ENCODE measurements around the gene SEMA3B.
"Not testable (repeated sequence)": the region's sequence is repeated elsewhere in the genome, so short reads cannot be mapped to it uniquely, and the experiment has no call there.

SEMA3B gene

GRCh38 chr3:50294089-50294488 is 25.1 kb downstream of the SEMA3B start:
- DNase-seq (ENCODE audit: low spot score) = no peak

GRCh38 chr3:50294492-50295403 is 25.8 kb downstream of the SEMA3B start:
- DNase-seq (ENCODE audit: low spot score) = no peak

- no peak for DNase-seq (ENCODE audit: low spot score)
These were observed 26.8 kb downstream of the SEMA3B start for GRCh38 chr3:50295553-50296431.

- no peak for DNase-seq (ENCODE audit: low spot score)
These were observed 27.9 kb downstream of the SEMA3B start for GRCh38 chr3:50296721-50297383.

GRCh38 chr3:50297384-50297775 is 28.4 kb downstream of the SEMA3B start:
- no peak for DNase-seq (ENCODE audit: low spot score)

- DNase-seq (ENCODE audit: low spot score) = no peak
These were observed 29.2 kb downstream of the SEMA3B start for GRCh38 chr3:50297896-50298725.

- peak; percentile 100 for DNase-seq (ENCODE audit: low spot score)
These were observed 30.1 kb downstream of the SEMA3B start, which contains the start of the genes HYAL3 and NAA80 for GRCh38 chr3:50298836-50299637. Gene HYAL3 (minus strand): TSS chr3:50299405. CDS start chr3:50295602, 3,803 bp downstream. Gene NAA80 (minus strand): TSS chr3:50299405. CDS start chr3:50297463, 1,942 bp downstream.

GRCh38 chr3:50299638-50299928 is 30.6 kb downstream of the SEMA3B start:
- DNase-seq (ENCODE audit: low spot score) = no peak

- DNase-seq (ENCODE audit: low spot score) = peak; percentile 86
These were observed 31.2 kb downstream of the SEMA3B start for GRCh38 chr3:50299929-50300680.

GRCh38 chr3:50300681-50301254 is 31.8 kb downstream of the SEMA3B start:
- DNase-seq (ENCODE audit: low spot score) = no peak

- DNase-seq (ENCODE audit: low spot score) = no peak
These were observed 33.4 kb downstream of the SEMA3B start for GRCh38 chr3:50302095-50303012.

GRCh38 chr3:50303013-50303815 is 34.3 kb downstream of the SEMA3B start, which contains the start of gene HYAL1:
Gene HYAL1 (minus strand): TSS chr3:50303574. CDS start chr3:50302956, 618 bp downstream.
- no peak for DNase-seq (ENCODE audit: low spot score)

- no peak for DNase-seq (ENCODE audit: low spot score)
These were observed 35.7 kb downstream of the SEMA3B start for GRCh38 chr3:50304601-50305000.

- DNase-seq (ENCODE audit: low spot score) = not testable (repeated sequence)
These were observed 43.1 kb downstream of the SEMA3B start for GRCh38 chr3:50312041-50312440.

GRCh38 chr3:50314342-50314741 is 45.4 kb downstream of the SEMA3B start:
- DNase-seq (ENCODE audit: low spot score) = no peak

GRCh38 chr3:50314816-50315215 is 45.9 kb downstream of the SEMA3B start:
- no peak for DNase-seq (ENCODE audit: low spot score)

GRCh38 chr3:50316657-50317242 is 47.8 kb downstream of the SEMA3B start:
- no peak for DNase-seq (ENCODE audit: low spot score)
